GM12878 (cell line): ENCODE measurements around the gene ANO7. TPM values are rescaled to one million over a fixed set of nuclear protein-coding genes. Genes with fewer than 3 reads are reported as not detected.

Experiments
- BHLHE40 ChIP-seq, 2 experiments: fragments of 450-650 bp in 1 of 2; IDR thresholded peaks; 2 replicates each; pipeline ENCODE4 v1.6.1; 2011 to 2017; ENCODE audit warnings: low read depth in 2 of 2, borderline replicate concordance in 1 of 2, improper control_type of control experiment in 1 of 2, low read length in 1 of 2, mild to moderate bottlenecking in 1 of 2
- MEF2A ChIP-seq: IDR thresholded peaks from 2 replicates; pipeline ENCODE4 v1.6.1; 2011; ENCODE audit warnings: low read depth, mild to moderate bottlenecking, low read length, moderate library complexity; ENCODE audit not compliant: insufficient read depth
- RBBP5 ChIP-seq: fragments of 200-600 bp; sonication (generic); conservative IDR thresholded peaks from 2 replicates; pipeline ENCODE4 v1.6.1; 2016
- SPI1 ChIP-seq: IDR thresholded peaks from 2 replicates; pipeline ENCODE4 v1.6.1; 2011; ENCODE audit warnings: low read depth, mild to moderate bottlenecking, low read length, moderate library complexity, borderline replicate concordance; ENCODE audit not compliant: insufficient read depth
- ZBED1 ChIP-seq: IDR thresholded peaks from 2 replicates; pipeline ENCODE4 v1.6.1; 2016; ENCODE audit warnings: borderline replicate concordance
- polyA plus RNA-seq, 11 experiments: library from polyadenylated mRNA; depleted of rRNA in 4 of 11; unstranded in 6 of 11; stranded (reverse) in 5 of 11; fragments of >200 nt; fragmentation: Nextera tagmentation in 4 of 11; fragmentation: Illumina TruSeq in 1 of 11; extraction: Ambion mirVana in 4 of 11; extraction: Trizol in 1 of 11; gene quantifications; 1 replicate in 1 of 11; 2 replicates in 10 of 11; pipeline versions ENCODE4 v1.2.1 to v1.2.3, GENCODE V29; 2011 to 2016; ENCODE audit warnings: inconsistent platforms in 2 of 11, missing spikeins in 2 of 11, low read depth in 1 of 11
- total RNA-seq, 4 experiments: library from RNA; depleted of rRNA in 3 of 4; stranded (reverse); fragments of >200 nt in 3 of 4; fragmentation: Illumina TruSeq in 1 of 4; extraction: Trizol in 1 of 4; gene quantifications; 2 replicates each; pipeline versions ENCODE4 v1.2.1 to v1.2.3, GENCODE V29; 2013 to 2021
- TF ChIP-seq, protein P1 (sequence below): fragments of 450-650 bp; conservative IDR thresholded peaks from 2 replicates; pipeline ENCODE4 v1.6.1; 2017; ENCODE audit warnings: mild to moderate bottlenecking, moderate library complexity
- TF ChIP-seq, protein P2 (sequence below): fragments of 450-650 bp; IDR thresholded peaks from 2 replicates; pipeline ENCODE4 v1.6.1; 2017; ENCODE audit warnings: antibody characterized with exemption, mild to moderate bottlenecking, moderate library complexity

Gene ANO7
- total and polyA plus RNA-seq, 10 of the 15 experiments (the other 5 are each of a cell fraction or from before 2014, with no cell fraction given): 0.08 to 1.4 (median 0.44) TPM

DNA sequence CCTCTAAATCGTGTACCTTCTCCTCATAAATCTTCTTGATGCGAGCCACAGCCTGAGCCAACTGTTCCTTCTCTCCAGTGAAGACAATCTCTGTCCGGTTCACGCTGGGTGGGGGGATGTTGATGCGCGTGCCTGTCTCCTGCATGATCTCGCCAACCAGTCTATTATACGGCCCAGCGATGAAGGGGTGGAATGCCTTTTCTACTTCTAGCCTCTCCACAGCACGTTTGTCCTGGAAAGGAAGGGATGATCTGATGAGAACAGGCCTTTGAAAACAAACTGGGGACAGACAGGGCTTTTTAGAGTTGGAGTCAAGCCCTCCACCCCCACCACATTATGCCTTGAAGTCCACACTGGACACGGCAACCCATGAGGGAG, 67.7 kb downstream of the ANO7 start (continued):
- TF ChIP-seq BHLHE40 (IDR thresholded peaks at IDR 0.05; ENCODE audit: borderline replicate concordance in 1 of 2, low read depth in 2 of 2, low read length in 1 of 2): no peak
- no peak for TF ChIP-seq SPI1
- TF ChIP-seq, protein P1, sequence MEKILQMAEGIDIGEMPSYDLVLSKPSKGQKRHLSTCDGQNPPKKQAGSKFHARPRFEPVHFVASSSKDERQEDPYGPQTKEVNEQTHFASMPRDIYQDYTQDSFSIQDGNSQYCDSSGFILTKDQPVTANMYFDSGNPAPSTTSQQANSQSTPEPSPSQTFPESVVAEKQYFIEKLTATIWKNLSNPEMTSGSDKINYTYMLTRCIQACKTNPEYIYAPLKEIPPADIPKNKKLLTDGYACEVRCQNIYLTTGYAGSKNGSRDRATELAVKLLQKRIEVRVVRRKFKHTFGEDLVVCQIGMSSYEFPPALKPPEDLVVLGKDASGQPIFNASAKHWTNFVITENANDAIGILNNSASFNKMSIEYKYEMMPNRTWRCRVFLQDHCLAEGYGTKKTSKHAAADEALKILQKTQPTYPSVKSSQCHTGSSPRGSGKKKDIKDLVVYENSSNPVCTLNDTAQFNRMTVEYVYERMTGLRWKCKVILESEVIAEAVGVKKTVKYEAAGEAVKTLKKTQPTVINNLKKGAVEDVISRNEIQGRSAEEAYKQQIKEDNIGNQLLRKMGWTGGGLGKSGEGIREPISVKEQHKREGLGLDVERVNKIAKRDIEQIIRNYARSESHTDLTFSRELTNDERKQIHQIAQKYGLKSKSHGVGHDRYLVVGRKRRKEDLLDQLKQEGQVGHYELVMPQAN: no peak
- TF ChIP-seq, protein P2, sequence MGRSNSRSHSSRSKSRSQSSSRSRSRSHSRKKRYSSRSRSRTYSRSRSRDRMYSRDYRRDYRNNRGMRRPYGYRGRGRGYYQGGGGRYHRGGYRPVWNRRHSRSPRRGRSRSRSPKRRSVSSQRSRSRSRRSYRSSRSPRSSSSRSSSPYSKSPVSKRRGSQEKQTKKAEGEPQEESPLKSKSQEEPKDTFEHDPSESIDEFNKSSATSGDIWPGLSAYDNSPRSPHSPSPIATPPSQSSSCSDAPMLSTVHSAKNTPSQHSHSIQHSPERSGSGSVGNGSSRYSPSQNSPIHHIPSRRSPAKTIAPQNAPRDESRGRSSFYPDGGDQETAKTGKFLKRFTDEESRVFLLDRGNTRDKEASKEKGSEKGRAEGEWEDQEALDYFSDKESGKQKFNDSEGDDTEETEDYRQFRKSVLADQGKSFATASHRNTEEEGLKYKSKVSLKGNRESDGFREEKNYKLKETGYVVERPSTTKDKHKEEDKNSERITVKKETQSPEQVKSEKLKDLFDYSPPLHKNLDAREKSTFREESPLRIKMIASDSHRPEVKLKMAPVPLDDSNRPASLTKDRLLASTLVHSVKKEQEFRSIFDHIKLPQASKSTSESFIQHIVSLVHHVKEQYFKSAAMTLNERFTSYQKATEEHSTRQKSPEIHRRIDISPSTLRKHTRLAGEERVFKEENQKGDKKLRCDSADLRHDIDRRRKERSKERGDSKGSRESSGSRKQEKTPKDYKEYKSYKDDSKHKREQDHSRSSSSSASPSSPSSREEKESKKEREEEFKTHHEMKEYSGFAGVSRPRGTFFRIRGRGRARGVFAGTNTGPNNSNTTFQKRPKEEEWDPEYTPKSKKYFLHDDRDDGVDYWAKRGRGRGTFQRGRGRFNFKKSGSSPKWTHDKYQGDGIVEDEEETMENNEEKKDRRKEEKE: no peak
- no peak for TF ChIP-seq ZBED1
- TF ChIP-seq RBBP5: no peak
- no peak for TF ChIP-seq MEF2A
